ENCODE data around the gene SLC24A1. TPM values are rescaled to one million over a fixed set of nuclear protein-coding genes. Genes with fewer than 3 reads are reported as not detected.
A peak's percentile ranks its signal among the peaks of the same experiment; 100 is the strongest.

The SLC24A1 gene
- total RNA-seq, 2 donors from 2014 or later: 6.8 to 8.9 TPM

DNA sequence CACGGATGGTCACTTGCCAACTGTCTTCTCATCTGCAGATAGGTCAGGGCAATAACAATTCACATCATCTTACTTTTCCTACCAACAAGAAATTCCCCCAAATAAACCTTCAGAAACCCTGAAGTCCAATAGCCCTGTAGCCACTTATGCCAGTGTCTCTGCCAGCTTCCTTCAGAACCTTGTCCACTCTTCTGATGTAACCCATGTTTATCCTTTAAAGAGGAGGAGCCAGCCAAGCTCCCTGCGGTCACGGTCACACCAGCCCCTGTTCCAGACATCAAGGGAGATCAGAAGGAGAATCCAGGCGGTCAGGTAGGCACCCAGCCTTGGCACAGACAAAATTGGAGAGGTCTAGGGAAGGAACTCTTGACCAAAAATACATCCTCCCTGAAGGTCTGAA, 23.7 kb downstream of the SLC24A1 start:
- ATAC-seq (no peak), DNase-seq (no peak)
- intact Hi-C loops (cut with DNase I, micrococcal nuclease): no loop called here

DNA sequence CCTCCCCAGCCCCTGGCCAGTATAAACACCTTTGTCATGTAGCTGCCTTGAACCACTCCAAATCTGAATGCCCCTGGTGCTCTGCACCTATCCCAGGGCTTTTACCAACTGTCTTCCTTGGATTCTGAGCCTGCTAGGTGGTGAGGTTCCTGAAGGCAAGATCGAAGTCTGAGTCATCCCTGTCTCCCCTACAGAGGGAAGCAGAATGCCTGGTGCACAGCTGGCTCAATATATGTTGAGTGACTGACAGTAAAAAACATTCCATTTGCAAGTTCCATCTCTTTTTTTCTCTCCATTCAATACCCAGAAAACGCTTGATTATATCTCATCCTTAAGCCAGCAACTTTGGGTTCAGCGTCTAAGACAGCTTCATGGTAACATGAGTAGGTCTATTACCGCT, 24.7 kb downstream of the SLC24A1 start:
- intact Hi-C loops (cut with DNase I, micrococcal nuclease): no loop called here
- ATAC-seq (no peak), DNase-seq (no peak)

DNA sequence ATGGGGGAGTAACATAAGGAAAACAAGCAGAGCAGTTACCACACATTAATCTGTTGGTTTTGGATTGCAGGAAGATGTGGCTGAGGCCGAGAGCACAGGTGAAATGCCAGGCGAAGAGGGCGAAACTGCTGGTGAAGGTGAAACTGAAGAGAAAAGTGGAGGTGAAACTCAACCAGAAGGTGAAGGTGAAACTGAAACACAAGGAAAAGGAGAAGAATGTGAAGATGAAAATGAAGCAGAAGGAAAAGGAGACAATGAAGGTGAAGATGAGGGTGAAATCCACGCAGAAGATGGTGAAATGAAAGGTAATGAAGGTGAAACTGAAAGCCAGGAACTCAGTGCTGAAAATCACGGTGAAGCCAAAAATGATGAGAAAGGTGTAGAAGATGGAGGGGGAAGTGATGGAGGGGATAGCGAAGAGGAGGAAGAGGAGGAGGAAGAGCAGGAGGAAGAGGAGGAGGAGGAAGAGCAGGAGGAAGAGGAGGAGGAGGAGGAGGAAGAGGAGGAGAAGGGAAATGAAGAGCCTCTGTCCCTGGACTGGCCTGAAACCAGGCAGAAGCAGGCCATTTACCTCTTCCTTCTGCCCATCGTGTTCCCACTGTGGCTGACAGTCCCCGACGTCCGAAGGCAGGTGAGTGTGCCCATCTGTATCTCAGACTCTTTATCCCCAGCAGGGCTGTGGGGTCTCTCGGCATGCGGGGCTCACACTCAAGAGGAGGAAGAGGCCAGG, 28.7 kb downstream of the SLC24A1 start:
- ATAC-seq: no peak
- intact Hi-C loops (cut with DNase I, micrococcal nuclease): no loop called here
- DNase-seq: no peak

DNA sequence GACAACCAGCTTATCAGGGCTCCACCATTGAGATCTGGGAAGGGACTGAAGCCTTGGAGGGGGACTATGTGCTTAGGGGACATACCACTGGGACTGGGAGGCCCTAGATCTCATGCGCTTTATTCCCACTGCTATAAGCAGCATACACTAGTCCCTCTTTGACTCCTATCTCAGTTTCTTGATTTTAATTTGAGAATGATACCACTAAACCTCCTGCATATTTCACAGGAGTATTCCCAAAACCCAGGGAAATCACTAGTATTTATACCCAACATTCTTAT, 29.2 kb downstream of the SLC24A1 start:
- intact Hi-C loops (cut with DNase I, micrococcal nuclease): no loop called here
- DNase-seq (no peak), ATAC-seq (no peak)

DNA sequence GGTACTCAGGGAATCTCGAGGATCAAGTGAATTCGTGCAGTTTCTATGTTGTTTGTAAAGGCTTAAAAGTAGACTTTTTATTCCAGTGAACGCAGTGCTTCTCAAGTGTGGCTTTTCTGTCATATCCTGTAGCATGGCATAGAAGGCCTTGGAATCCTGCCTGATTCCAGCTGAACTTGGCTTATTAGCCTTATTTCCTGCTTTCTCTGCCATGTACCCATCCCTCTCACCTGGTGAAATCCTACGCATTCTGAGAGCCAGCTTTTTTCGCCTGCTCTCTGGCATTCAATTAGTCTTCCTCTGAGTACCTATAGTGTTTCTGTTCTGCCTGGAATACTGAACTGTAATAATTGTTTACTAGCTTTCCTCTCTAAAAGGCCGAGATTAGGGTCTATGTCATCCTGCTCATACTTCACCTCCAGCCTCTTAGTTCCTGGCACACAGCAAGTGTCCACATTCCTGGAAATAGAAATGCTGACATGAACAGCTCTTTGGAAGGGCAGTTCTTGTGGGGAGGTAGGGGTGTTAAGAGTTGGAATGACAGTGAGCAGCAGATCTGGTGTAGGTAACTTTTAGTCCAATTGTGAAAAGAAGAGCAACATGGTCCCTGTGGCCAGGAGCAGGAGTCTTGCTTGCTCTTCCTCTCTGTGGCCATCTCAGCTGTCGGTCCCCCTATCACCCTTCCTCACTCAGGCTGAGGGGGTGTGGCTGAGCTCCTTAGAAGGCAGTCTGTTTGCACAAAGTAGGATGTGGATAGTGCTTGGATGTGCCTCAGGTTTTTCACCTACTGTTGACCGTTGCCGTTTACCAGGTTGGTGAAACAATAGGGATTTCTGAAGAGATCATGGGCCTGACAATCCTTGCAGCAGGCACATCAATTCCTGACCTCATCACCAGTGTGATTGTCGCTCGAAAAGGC, 30.4 kb downstream of the SLC24A1 start:
- DNase-seq (no peak), ATAC-seq (no peak)
- intact Hi-C loops (cut with DNase I, micrococcal nuclease): no loop called here

DNA sequence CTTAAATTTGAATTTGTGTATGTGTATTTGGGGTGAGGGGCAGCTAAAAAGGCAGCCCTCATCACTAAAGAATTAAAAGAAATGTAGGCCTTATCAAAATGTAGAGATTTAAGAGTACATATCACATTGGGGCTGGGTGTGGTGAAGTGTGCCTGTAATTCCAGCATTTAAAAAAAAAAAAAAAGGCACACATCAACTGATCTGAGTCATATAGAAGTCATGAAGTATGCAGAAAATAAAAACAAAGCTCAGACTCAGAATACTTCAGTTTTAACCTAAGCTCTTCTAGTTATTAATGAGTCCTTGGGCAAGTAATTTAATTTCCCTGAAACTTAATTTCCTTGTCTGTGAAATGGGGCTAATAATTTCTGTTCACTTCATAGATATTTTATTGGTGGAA, 31.6 kb downstream of the SLC24A1 start:
- intact Hi-C loops (cut with DNase I, micrococcal nuclease): no loop called here
- DNase-seq (no peak), ATAC-seq (no peak)

DNA sequence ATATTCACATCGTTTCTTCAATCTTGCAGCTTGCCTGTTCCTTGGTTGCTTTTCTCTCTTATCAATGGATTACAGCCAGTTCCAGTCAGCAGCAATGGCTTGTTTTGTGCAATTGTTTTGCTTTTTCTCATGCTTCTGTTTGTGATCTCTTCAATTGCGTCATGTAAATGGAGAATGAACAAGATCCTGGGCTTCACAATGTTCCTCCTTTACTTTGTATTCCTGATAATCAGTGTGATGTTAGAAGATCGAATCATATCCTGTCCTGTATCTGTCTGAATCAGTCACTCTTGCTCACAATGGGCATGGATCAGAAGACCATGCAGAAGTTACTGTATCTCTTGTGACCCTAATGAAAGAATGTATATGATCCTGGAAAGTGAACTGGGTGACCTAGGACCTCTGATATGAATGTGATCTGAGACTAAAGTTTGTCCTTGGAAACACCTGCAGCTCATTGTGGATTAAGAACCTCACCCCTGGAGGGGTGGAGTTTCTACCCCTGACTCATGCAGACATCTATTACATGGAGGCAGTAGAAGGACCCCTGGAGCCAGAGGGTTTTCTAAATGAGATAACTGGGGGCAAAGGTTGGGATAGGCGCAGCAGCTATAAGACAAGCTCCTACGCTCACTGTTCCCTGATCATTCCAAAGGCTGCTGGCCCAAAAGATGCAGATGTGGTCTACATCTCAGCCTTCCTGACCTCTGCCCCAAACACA, 32.2 kb downstream of the SLC24A1 start:
- ATAC-seq (peak; percentile 58), DNase-seq (no peak)
- intact Hi-C loops (cut with DNase I, micrococcal nuclease): no loop called here

DNA sequence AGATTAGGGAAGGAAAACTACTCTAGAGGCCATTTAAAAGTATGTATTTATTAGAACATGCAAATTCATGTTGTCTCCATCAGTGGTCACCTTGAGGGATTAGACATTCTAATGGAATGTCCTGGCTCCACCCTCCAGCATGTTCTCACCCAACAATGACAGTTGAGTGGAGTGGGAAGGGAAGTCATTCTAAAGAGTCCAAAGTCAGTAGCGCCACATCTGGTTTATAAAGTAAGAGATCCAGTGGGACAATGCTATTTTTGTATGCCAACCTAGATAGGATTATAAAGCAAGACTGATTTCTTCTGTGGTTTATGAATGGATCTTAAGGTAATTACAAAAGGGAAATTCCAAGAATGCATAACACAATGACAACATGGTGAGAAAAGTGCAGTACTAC, 33.3 kb downstream of the SLC24A1 start:
- no peak for DNase-seq
- intact Hi-C loops (cut with DNase I, micrococcal nuclease): no loop called here

DNA sequence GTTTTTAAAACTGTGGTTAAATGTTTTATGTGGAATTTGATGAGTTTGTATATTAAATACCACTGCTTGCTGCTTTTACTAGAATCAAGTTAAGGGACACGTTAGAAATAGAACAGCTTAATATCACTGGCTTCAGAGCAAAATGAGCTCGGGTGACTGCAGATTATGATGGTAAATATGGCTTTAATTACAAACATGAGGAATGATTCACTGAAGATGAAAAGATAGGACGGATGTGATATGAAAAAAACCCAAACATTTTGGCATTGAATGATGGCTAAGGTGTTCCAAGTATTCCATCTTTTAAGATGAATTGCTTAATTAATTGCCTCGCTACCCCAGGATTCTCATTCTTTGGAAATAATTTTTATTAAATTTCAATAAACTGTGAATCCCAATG, 33.7 kb downstream of the SLC24A1 start:
- DNase-seq: no peak
- intact Hi-C loops (cut with DNase I, micrococcal nuclease): no loop called here
- ATAC-seq: no peak

More for the DNA sequence above, 33.3 kb downstream of the SLC24A1 start:
- peak; percentile 65 for ATAC-seq

DNA sequence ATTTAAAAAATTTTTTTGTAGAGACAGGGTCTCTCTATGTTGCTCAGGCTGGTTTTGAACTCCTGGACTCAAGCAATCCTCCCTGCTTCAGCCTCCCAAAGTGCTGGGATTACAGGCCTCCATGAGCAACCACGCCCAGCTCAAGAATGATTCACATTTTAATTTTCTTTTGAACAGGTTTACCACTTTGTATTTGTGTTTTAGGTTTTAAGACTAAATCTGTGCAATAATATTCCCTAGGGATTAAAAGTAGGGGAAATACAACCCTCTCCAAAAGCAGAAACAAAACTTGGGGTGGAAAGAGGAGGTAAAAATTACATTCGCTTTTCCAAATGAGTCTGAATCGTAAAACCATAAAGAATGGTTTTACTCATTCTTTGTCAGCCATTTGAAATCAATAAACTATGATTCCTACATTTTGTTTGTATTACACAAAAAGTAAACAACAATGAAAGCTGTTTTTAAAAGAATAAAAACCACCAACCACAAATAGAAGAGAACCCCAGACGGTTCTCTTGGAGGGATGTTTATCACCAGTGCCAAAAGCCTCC, 37.8 kb downstream of the SLC24A1 start:
- DNase-seq (no peak), ATAC-seq (no peak)
- intact Hi-C loops (cut with DNase I, micrococcal nuclease): no loop called here

DNA sequence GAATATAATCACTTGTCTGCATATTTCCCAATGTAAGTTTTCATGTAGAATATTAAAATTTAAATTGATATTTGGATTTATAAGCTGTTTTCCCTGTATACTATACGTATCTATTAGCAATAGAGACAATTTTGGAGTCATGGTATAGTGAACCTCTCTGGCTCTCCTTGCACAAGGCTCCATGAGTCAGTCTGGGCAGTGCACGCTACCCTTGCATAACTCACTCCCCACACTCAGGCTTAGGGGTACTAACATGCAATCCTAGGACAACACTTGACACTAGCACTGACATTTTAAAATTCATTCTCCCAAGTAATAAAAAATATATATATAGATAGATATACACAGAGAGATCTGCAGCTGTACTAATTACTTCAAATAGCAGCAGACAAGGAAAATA, 39.2 kb downstream of the SLC24A1 start:
- intact Hi-C loops (cut with DNase I, micrococcal nuclease): no loop called here
- DNase-seq: no peak
- ATAC-seq: no peak

DNA sequence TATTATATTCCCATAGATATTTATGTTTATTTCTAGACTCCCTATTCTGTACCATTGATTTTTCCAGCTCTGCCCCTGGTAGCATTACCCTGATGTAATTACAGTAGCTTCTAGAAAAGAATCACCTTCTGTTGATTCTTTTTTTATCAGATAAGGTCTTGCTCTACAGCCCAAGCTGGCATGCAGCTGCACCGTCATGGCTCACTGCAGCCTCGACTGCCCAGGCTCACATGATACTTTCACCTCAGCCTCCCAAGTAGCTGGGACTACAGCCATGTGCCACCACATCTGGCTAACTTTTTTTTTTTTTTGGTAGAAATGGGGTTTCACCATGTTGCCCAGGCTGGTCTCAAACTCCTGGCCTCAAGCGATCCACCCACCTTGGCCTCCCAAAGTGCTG, 41.8 kb downstream of the SLC24A1 start:
- intact Hi-C loops (cut with DNase I, micrococcal nuclease): no loop called here

DNA sequence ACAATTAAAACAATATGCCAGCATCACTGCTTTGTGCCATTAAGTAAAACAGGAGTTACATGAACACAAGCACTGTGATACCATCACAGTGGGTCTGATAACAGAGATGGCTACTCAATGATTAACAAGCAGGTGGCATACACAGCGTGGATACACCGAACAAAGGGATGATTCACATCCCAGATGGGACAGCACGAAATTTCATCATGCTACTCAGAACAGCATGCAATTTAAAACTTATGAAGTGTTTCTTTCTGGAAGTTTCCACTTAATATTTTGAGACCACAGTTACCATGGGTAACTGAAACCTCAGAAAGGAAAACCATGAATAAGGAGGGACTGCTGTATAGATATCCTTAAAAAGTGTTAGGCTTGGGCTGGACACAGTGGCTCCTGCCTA, 44.5 kb downstream of the SLC24A1 start:
- intact Hi-C loops (cut with DNase I, micrococcal nuclease): no loop called here
- ATAC-seq: no peak
- no peak for DNase-seq

More for the DNA sequence above, 41.8 kb downstream of the SLC24A1 start:
- DNase-seq (no peak), ATAC-seq (no peak)

DNA sequence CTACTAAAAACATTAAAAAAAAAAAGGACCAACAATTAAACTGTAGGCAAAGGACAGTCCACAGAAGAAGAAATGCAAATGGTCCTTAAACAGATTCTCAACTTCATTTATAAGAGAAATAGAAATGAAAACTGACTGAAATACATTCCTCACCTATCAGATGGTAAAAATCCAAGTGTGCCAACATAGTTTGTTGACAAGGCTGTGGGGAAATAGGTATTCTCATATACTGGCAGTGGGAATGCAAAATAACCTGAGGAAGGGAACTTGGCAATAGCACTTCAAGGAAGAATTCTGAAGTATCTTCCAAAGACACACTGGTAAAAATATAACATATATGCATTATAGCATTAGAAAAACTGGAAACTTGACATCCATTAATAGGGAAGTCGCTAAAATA, 53.8 kb downstream of the SLC24A1 start:
- ATAC-seq (no peak), DNase-seq (no peak)
- intact Hi-C loops (cut with DNase I, micrococcal nuclease): no loop called here

DNA sequence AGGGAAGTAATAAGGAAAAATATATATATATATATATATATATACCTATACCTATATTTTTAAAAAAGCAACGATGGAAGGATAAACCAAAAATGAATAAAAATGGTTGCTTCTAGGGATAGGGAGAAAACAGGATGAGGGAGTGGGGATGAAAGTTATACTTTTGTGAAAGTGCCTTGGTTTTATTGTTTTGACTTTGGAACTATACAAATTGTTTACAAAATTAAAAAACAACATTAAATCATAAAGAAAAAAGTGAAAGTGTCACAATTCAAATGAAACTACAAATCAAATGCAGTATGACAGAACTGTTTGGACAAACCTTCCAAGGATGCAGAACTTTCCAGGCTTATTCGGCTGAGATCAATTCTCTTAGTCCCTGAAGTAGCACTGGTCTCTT, 54.4 kb downstream of the SLC24A1 start:
- intact Hi-C loops (cut with DNase I, micrococcal nuclease): no loop called here
- no peak for DNase-seq
- ATAC-seq: no peak

DNA sequence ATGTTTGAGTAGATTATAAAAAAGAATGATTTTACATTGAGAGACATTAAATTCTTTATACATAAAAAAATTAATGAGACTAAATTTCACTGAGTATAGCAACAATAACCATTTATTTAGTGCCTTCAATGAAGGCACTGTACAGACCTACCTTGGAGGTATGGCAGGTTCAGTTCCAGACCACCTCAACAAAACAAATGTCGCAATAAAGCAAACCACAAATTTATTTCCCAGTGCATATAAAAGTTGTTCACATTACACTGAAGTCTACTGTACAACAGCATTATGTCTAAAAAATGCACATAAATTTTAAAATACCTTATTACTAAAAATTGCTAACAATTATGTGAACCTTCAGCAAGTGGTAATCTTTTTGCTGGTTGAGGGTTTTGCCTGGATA, 58.8 kb downstream of the SLC24A1 start:
- intact Hi-C loops (cut with DNase I, micrococcal nuclease): no loop called here
- DNase-seq (no peak), ATAC-seq (no peak)

DNA sequence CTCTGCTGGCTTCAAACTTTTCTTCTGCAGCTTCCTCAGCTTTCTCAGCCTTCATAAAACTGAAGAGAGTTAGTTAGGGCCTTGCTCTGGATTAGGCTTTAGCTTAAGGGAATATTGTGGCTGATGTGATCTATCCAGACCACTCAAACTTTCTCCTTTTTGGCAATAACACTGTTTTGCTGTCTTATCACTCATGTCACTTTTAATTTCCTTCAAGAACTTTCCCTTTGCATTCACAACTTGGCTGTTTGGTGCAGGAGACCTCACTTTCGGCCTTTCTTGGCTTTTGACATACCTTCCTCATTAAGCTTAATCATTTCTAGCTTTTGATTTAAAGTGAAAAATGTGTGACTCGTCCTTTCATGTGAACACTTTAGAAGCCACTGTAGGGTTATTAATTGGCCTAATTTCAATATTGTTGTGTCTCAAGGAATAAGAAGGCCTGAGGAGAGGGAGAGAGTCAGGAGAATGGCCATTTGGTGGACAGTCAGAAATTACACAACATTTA, 60.7 kb downstream of the SLC24A1 start:
- ATAC-seq: no peak
- intact Hi-C loops (cut with DNase I, micrococcal nuclease): no loop called here
- DNase-seq: no peak

DNA sequence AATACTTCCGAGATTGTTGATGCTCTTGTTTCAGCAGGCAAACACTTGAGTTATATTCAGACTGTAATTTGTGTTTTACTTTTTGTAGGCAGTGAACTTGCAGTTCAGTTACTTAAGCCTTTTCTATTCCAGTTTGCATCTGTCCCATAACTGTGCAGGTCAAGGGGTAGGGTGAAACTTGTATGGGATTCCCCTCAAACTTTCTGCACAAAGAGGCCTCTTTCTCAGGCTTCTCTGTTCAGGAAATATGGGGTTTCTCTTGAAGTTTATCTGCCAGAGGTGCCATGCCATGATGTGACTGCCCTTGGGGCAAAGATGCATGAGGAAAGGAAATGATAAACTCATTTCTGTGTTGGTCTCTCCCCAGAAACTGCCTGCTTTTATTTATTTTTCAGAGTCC, 66.7 kb downstream of the SLC24A1 start:
- no peak for DNase-seq
- intact Hi-C loops (cut with DNase I, micrococcal nuclease): no loop called here
- ATAC-seq: no peak

DNA sequence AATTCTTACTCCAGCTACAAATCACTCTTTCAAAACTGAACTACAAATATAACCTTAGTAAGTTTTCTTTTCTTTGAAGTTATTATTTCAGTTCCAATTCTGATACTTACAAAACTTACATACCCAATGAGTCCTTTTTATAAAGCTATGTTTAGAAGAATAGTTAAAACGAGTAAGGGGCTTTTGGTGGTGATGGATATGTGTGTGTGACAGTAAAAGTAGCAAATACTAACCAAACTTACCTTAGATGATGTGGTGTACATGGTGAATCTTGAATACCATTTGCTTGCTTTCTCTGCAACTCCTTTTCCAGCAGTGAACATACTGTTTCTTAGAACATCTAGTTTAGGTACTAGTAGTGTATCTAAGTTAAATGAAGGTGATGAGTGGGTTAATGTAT, 68.4 kb downstream of the SLC24A1 start:
- no peak for DNase-seq
- no peak for ATAC-seq
- intact Hi-C loops (cut with DNase I, micrococcal nuclease): no loop called here

DNA sequence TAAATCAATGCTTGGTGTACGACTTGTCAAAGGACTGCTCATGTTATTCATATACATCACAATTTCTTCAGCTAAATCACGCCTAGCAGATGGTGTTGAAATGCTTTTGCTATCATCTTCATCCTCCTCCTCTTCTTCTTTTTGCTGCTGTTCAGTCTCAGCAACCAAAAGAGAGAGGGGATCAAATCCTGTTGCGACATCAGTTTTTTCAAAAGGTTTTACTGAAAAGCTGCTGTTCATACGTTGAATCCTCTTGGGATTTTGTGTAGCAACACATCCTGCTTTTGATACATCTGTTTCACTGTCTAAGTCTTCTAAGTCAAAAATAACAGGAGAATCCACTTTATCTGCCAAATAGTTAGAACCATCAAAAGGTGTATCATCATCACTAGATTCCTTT, 69.0 kb downstream of the SLC24A1 start:
- ATAC-seq: no peak
- intact Hi-C loops (cut with DNase I, micrococcal nuclease): no loop called here

More for the DNA sequence above, 69.0 kb downstream of the SLC24A1 start:
- DNase-seq: no peak

All from left colon (tissue), 2 donors.